Esophagus squamous epithelium (tissue), 4 donors: Measurements from ENCODE around the gene MAU2.
"Not testable (repeated sequence)": the region's sequence is repeated elsewhere in the genome, so short reads cannot be mapped to it uniquely, and the experiment has no call there.

Experiments
- CTCF ChIP-seq, 6 experiments: fragments of 450-650 bp in 4 of 6; fragments of 200-600 bp in 2 of 6; sonication (generic) in 2 of 6; IDR thresholded peaks; one replicate each; pipeline ENCODE4 v1.5.1; 2016 to 2019; ENCODE audit warnings: antibody characterized with exemption in 6 of 6, mild to moderate bottlenecking in 4 of 6, moderate library complexity in 4 of 6
- POLR2A ChIP-seq, 4 donors: fragments of 450-650 bp; IDR thresholded peaks; one replicate each; pipeline ENCODE4 v1.6.1; 2017; ENCODE audit warnings: antibody characterized with exemption in 4 of 4, mild to moderate bottlenecking in 4 of 4, moderate library complexity in 3 of 4

- TF ChIP-seq CTCF, POLR2A (IDR thresholded peaks at IDR 0.05): not testable (repeated sequence)
Observed at GRCh38 chr19:19380316-19380715, 59.7 kb downstream of the MAU2 start.
